Uterus (tissue), 4 donors: ENCODE data around the gene ACAD10. TPM values are rescaled to one million over a fixed set of nuclear protein-coding genes. Genes with fewer than 3 reads are reported as not detected.

Experiments used
- microRNA-seq: library from miRNA; unstranded; fragments of <30 nt; microRNA quantifications from one replicate; pipeline ENCODE4, GENCODE V29; 2016; ENCODE audit warnings: borderline microRNAs expressed, borderline replicate concordance
- small RNA-seq: library from RNA; depleted of rRNA; stranded (forward); fragments of <200 nt; gene quantifications from one replicate; pipeline ENCODE3, GENCODE V24; 2016
- total RNA-seq, 4 donors: library from RNA; depleted of rRNA in 3 of 4; stranded (reverse); fragments of >200 nt in 3 of 4; gene quantifications; one replicate each; pipeline versions ENCODE4 v1.1.0 to v1.2.4, GENCODE V29; 2014 to 2023
- donor health status: DM: yes; HTN: yes; CAD: no.

Gene ACAD10
- total RNA-seq, 4 donors from 2014 or later = 19.4 to 46.4 (median 26.7) TPM

Small RNA genes lying within 50 kb of the gene (microRNA-seq; reads per million reads assigned to microRNA genes)
- not detected for gene MIR6761

Small RNA genes lying within 50 kb of the gene (small RNA-seq; reads per million reads assigned to genes)
- gene MIR6761 = not detected

Other genes with a start within 250 kb of the ACAD10 start
- 100 to 1,000 TPM in 1 of 4 donors, 10 to 100 TPM in 3; 37.1 to 112 (median 66.0) TPM for gene ATXN2, start 86.7 kb upstream of the ACAD10 start, total RNA-seq
- 10 to 100 TPM in 3 of 4 donors, 1 to 10 TPM in 1; 3.1 to 23.0 (median 20.4) TPM for gene BRAP, start 97 bp upstream of the ACAD10 start, total RNA-seq
- 100 to 1,000 TPM in 1 of 4 donors, 10 to 100 TPM in 3; 13.1 to 102 (median 73.5) TPM for gene ALDH2, start 80.9 kb downstream of the ACAD10 start, total RNA-seq
- gene MAPKAPK5, start 156.2 kb downstream of the ACAD10 start, total RNA-seq = 10 to 100 TPM; 20.0 to 53.7 (median 43.1) TPM